H9 (cell line): ENCODE data around the gene DACH1. TPM values are rescaled to one million over a fixed set of nuclear protein-coding genes. Genes with fewer than 3 reads are reported as not detected.

Experiments
- DNase-seq: peaks from one replicate; pipeline ENCODE4 v3.0.0-alpha.2; 2017
- H2AFZ ChIP-seq: one replicate; pipeline ENCODE4 v1.6.1; 2013; ENCODE audit warnings: mild to moderate bottlenecking, low read length, control low read depth, moderate library complexity
- H2AK5ac ChIP-seq: 2 replicates; pipeline ENCODE4 v1.6.1; 2013; ENCODE audit warnings: low read length, control low read depth, mixed read lengths; ENCODE audit not compliant: insufficient read length
- H2BK120ac ChIP-seq: one replicate; pipeline ENCODE4 v1.6.1; 2013; ENCODE audit warnings: low read depth, mild to moderate bottlenecking, low read length, control low read depth, inconsistent platforms; ENCODE audit not compliant: poor library complexity, severe bottlenecking
- H2BK12ac ChIP-seq: 2 replicates; pipeline ENCODE4 v1.6.1; 2013; ENCODE audit warnings: low read length, control low read depth, mixed read lengths, low read depth; ENCODE audit not compliant: insufficient read length
- H2BK15ac ChIP-seq: 2 replicates; pipeline ENCODE4 v1.6.1; 2013; ENCODE audit warnings: low read depth, low read length, control low read depth
- H2BK20ac ChIP-seq: one replicate; pipeline ENCODE4 v1.6.1; 2013; ENCODE audit warnings: low read depth, mild to moderate bottlenecking, low read length, control low read depth, inconsistent platforms; ENCODE audit not compliant: poor library complexity, severe bottlenecking
- H2BK5ac ChIP-seq: 2 replicates; pipeline ENCODE4 v1.6.1; 2013; ENCODE audit warnings: low read length, control low read depth, mixed read lengths; ENCODE audit not compliant: insufficient read length
- H3K14ac ChIP-seq: 2 replicates; pipeline ENCODE4 v1.6.1; 2013; ENCODE audit warnings: low read length, control low read depth; ENCODE audit not compliant: insufficient read depth
- H3K18ac ChIP-seq: 2 replicates; pipeline ENCODE4 v1.6.1; 2013; ENCODE audit warnings: low read depth, mild to moderate bottlenecking, mixed read lengths, low read length, control low read depth; ENCODE audit not compliant: insufficient read length
- H3K23ac ChIP-seq: 2 replicates; pipeline ENCODE4 v1.6.1; 2013; ENCODE audit warnings: low read length, control low read depth, mixed read lengths, low read depth; ENCODE audit not compliant: insufficient read length
- H3K23me2 ChIP-seq: 2 replicates; pipeline ENCODE4 v1.6.1; 2013; ENCODE audit warnings: low read depth, mild to moderate bottlenecking, mixed read lengths, low read length, control low read depth; ENCODE audit not compliant: insufficient read length, poor library complexity, severe bottlenecking
- H3K27ac ChIP-seq: 2 replicates; pipeline ENCODE4 v1.5.1; 2013; ENCODE audit warnings: low read length, control low read depth, mixed read lengths, low read depth; ENCODE audit not compliant: insufficient read length
- H3K27me3 ChIP-seq: 2 replicates; pipeline ENCODE4 v1.6.1; 2013; ENCODE audit warnings: low read length, control low read depth, inconsistent platforms; ENCODE audit not compliant: insufficient read depth
- H3K4ac ChIP-seq: 2 replicates; pipeline ENCODE4 v1.6.1; 2013; ENCODE audit warnings: low read depth, mild to moderate bottlenecking, control low read depth, inconsistent platforms, low read length, moderate library complexity
- H3K4me1 ChIP-seq: 2 replicates; pipeline ENCODE4 v1.6.1; 2013; ENCODE audit warnings: low read length, control low read depth, inconsistent platforms; ENCODE audit not compliant: insufficient read depth
- H3K4me2 ChIP-seq: 2 replicates; pipeline ENCODE4 v1.6.1; 2013; ENCODE audit warnings: low read length, control low read depth, mixed read lengths; ENCODE audit not compliant: insufficient read length, insufficient read depth
- H3K56ac ChIP-seq: 2 replicates; pipeline ENCODE4 v1.6.1; 2013; ENCODE audit warnings: low read depth, mild to moderate bottlenecking, mixed read lengths, low read length, control low read depth; ENCODE audit not compliant: insufficient read length
- H3K79me1 ChIP-seq: 2 replicates; pipeline ENCODE4 v1.6.1; 2013; ENCODE audit warnings: low read depth, mild to moderate bottlenecking, moderate library complexity, low read length, control low read depth, inconsistent platforms; ENCODE audit not compliant: insufficient read depth, poor library complexity, severe bottlenecking
- H3K79me2 ChIP-seq: 2 replicates; pipeline ENCODE4 v1.6.1; 2013; ENCODE audit warnings: low read length, control low read depth, inconsistent platforms; ENCODE audit not compliant: insufficient read depth
- H3K9ac ChIP-seq: 2 replicates; pipeline ENCODE4 v1.6.1; 2013; ENCODE audit warnings: low read length, control low read depth, mixed read lengths; ENCODE audit not compliant: insufficient read length; ENCODE audit errors: extremely low read depth
- H3K9me3 ChIP-seq: one replicate; pipeline ENCODE4 v1.6.1; 2013; ENCODE audit warnings: low read depth, low read length, inconsistent platforms; ENCODE audit not compliant: control insufficient read depth
- H3T11ph ChIP-seq: one replicate; pipeline ENCODE4 v1.6.1; 2013; ENCODE audit warnings: mild to moderate bottlenecking, low read length, control low read depth, inconsistent platforms
- H4K20me1 ChIP-seq: one replicate; pipeline ENCODE4 v1.6.1; 2013; ENCODE audit not compliant: control insufficient read depth, insufficient read length, insufficient read depth
- H4K5ac ChIP-seq: 2 replicates; pipeline ENCODE4 v1.6.1; 2013; ENCODE audit warnings: low read depth, mild to moderate bottlenecking, mixed read lengths, low read length, control low read depth; ENCODE audit not compliant: insufficient read length
- H4K8ac ChIP-seq: replicated peaks from 2 replicates; pipeline ENCODE4 v1.6.1; 2013; ENCODE audit warnings: low read length, control low read depth, mixed read lengths, low read depth; ENCODE audit not compliant: insufficient read length
- H4K91ac ChIP-seq: 2 replicates; pipeline ENCODE4 v1.6.1; 2013; ENCODE audit warnings: low read depth, mild to moderate bottlenecking, moderate library complexity, mixed read lengths, low read length, control low read depth; ENCODE audit not compliant: insufficient read length
- H3K27ac Mint-ChIP-seq, 3 experiments: 2 replicates in 2 of 3; 3 replicates in 1 of 3; pipeline ENCODE4 v1.8.0; 2020 to 2021; ENCODE audit warnings: mixed read lengths in 3 of 3, mild to moderate bottlenecking in 1 of 3, moderate library complexity in 1 of 3
- H3K27me3 Mint-ChIP-seq: 2 replicates; pipeline ENCODE4 v1.8.0; 2021; ENCODE audit warnings: low read depth, mild to moderate bottlenecking, moderate library complexity, mixed read lengths
- H3K36me3 Mint-ChIP-seq, 3 experiments: 2 replicates in 2 of 3; 3 replicates in 1 of 3; pipeline ENCODE4 v1.8.0; 2020 to 2021; ENCODE audit warnings: low read depth in 3 of 3, mixed read lengths in 3 of 3; ENCODE audit not compliant: insufficient read depth in 1 of 3
- H3K4me1 Mint-ChIP-seq, 2 experiments: 2 replicates each; pipeline ENCODE4 v1.8.0; 2020; ENCODE audit warnings: mixed read lengths in 2 of 2
- H3K4me3 Mint-ChIP-seq, 2 experiments: 2 replicates in 1 of 2; 3 replicates in 1 of 2; pipeline ENCODE4 v1.8.0; 2020 to 2021; ENCODE audit warnings: mild to moderate bottlenecking in 2 of 2, mixed read lengths in 2 of 2, moderate library complexity in 1 of 2
- H3K9me3 Mint-ChIP-seq, 2 experiments: 2 replicates in 1 of 2; 3 replicates in 1 of 2; pipeline ENCODE4 v1.8.0; 2020; ENCODE audit warnings: mild to moderate bottlenecking in 2 of 2, mixed read lengths in 2 of 2, moderate library complexity in 1 of 2
- WGBS: extraction: QIAGEN DNeasy Blood & Tissue Kit; methylation state at CpG from one replicate; pipeline ENCODE4 v1.1.7; 2013; ENCODE audit warnings: missing lambda C conversion rate, low lambda C conversion rate, mixed read lengths; ENCODE audit not compliant: insufficient read length; ENCODE audit errors: extremely low coverage; 5-methylcytosine and 5-hydroxymethylcytosine counted together
- total RNA-seq: library from RNA; stranded (reverse); gene quantifications from 2 replicates; pipeline ENCODE4 v1.2.1, GENCODE V29; 2021
- TF ChIP-seq, protein P1 (sequence below): fragments of 200-600 bp; sonication (generic); conservative IDR thresholded peaks from 3 replicates; pipeline ENCODE4 v1.8.0; 2021; ENCODE audit warnings: antibody characterized with exemption, mild to moderate bottlenecking

Gene DACH1
- total RNA-seq, 1 experiment from 2014 or later, result not detected

DNA sequence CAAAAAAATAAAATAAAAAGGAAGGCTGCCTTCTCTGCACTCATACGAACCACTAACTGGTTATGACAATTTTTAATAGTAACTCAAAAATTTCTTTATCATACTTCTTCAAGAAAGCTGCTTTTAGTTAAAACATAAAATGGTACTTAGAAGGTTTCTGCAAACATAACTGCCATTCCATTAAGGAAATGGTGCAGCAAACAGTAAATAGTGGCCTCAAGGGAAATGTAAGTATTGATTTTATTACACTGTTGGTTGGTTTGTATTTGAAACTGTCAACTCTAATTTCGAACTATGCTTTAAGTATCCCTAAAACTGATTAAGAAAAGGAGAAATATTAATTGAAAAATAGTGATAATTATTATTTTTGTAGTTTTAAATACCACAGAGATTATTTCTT is 278.0 kb downstream of the DACH1 start:
- Mint-ChIP-seq H3K27ac (no peak overlapping the region), H3K36me3 (no peaks in the 10 kb centered on the region), H3K4me3 (no peak overlapping the region), H3K4me1 (peaks cover 0 to 4% of the 10 kb centered on the region in 2 experiments; a peak in 1 of 4 replicates), H3K27me3 (no peaks in the 10 kb centered on the region), H3K9me3 (no peaks in the 10 kb centered on the region)
- Histone ChIP-seq H3K23me2 (no peaks in the 10 kb centered on the region), H3T11ph (no peak overlapping the region), H2BK20ac (no peak overlapping the region), H3K27ac (no peak overlapping the region), H4K5ac (no peak overlapping the region), H3K14ac (no peak overlapping the region), H3K9ac (no peak overlapping the region), H2AFZ (no peak overlapping the region), H3K4ac (no peak overlapping the region), H4K8ac (no peak overlapping the region), H3K56ac (no peak overlapping the region), H2BK5ac (no peak overlapping the region), H3K18ac (no peak overlapping the region), H3K4me1 (no peaks in the 10 kb centered on the region), H3K79me2 (no peaks in the 10 kb centered on the region), H2BK15ac (no peak overlapping the region), H4K20me1 (no peaks in the 10 kb centered on the region), H3K27me3 (no peaks in the 10 kb centered on the region), H2AK5ac (no peak overlapping the region), H2BK12ac (no peak overlapping the region), H3K23ac (no peak overlapping the region), H3K79me1 (no peaks in the 10 kb centered on the region), H4K91ac (no peak overlapping the region), H3K4me2 (no peak overlapping the region), H3K9me3 (no peaks in the 10 kb centered on the region), H2BK120ac (no peak overlapping the region)
- TF ChIP-seq, protein P1, sequence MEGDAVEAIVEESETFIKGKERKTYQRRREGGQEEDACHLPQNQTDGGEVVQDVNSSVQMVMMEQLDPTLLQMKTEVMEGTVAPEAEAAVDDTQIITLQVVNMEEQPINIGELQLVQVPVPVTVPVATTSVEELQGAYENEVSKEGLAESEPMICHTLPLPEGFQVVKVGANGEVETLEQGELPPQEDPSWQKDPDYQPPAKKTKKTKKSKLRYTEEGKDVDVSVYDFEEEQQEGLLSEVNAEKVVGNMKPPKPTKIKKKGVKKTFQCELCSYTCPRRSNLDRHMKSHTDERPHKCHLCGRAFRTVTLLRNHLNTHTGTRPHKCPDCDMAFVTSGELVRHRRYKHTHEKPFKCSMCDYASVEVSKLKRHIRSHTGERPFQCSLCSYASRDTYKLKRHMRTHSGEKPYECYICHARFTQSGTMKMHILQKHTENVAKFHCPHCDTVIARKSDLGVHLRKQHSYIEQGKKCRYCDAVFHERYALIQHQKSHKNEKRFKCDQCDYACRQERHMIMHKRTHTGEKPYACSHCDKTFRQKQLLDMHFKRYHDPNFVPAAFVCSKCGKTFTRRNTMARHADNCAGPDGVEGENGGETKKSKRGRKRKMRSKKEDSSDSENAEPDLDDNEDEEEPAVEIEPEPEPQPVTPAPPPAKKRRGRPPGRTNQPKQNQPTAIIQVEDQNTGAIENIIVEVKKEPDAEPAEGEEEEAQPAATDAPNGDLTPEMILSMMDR, result no peak
- WGBS, result no CpG with 5 or more reads among the region's 2 CpGs
- no peak for DNase-seq
